CD4-positive, alpha-beta memory T cell (primary cell): ENCODE data around the gene BPIFB6. TPM values are rescaled to one million over a fixed set of nuclear protein-coding genes. Genes with fewer than 3 reads are reported as not detected.

Experiments
- CTCF ChIA-PET: fragments of 350-600 bp; sonication (Branson Sonifier 250); formaldehyde crosslinking; loops from one replicate; lab custom pipeline; 2021; ENCODE audit warnings: inconsistent platforms; ENCODE audit not compliant: partially characterized antibody; lab: Charles Lee
- POLR2A ChIA-PET: fragments of 350-600 bp; sonication (Branson Sonifier 250); formaldehyde crosslinking; loops from one replicate; lab custom pipeline; 2021; ENCODE audit not compliant: partially characterized antibody; lab: Charles Lee
- DNase-seq, 5 donors: peaks; one replicate each; pipeline versions ENCODE4 v3.0.0 to v3.0.0-alpha.2; 2020 to 2022; ENCODE audit warnings: mixed read lengths in 1 of 5
- H3K27ac ChIP-seq: one replicate; pipeline ENCODE4 v1.7.0; 2013; ENCODE audit warnings: low read depth, low read length
- H3K27me3 ChIP-seq: 2 replicates; pipeline ENCODE4 v1.7.0; 2013; ENCODE audit warnings: mild to moderate bottlenecking, low read length, moderate library complexity; ENCODE audit not compliant: insufficient read depth
- H3K36me3 ChIP-seq: 2 replicates; pipeline ENCODE4 v1.7.0; 2013; ENCODE audit warnings: mild to moderate bottlenecking, low read length, moderate library complexity; ENCODE audit not compliant: insufficient read depth
- H3K4me1 ChIP-seq: 2 replicates; pipeline ENCODE4 v1.7.0; 2013; ENCODE audit warnings: mild to moderate bottlenecking, low read length, moderate library complexity; ENCODE audit not compliant: insufficient read depth
- H3K4me3 ChIP-seq, 2 donors: one replicate each; pipeline ENCODE4 v1.7.0; 2013; ENCODE audit warnings: low read length in 2 of 2, mild to moderate bottlenecking in 1 of 2
- H3K9me3 ChIP-seq, 2 donors: one replicate each; pipeline ENCODE4 v1.7.0; 2013; ENCODE audit warnings: low read length in 2 of 2, control low read depth in 1 of 2; ENCODE audit not compliant: control insufficient read depth in 1 of 2
- H3K27ac Mint-ChIP-seq, 7 donors: one replicate each; pipeline ENCODE4 v1.8.0; 2020 to 2021; ENCODE audit warnings: mixed read lengths in 7 of 7, mild to moderate bottlenecking in 6 of 7, inconsistent platforms in 3 of 7, moderate library complexity in 3 of 7
- H3K27me3 Mint-ChIP-seq, 2 donors: one replicate each; pipeline ENCODE4 v1.8.0; 2020 to 2021; ENCODE audit warnings: mixed read lengths in 2 of 2
- H3K36me3 Mint-ChIP-seq, 2 donors: one replicate each; pipeline ENCODE4 v1.8.0; 2020 to 2021; ENCODE audit warnings: mixed read lengths in 2 of 2, inconsistent platforms in 1 of 2, mild to moderate bottlenecking in 1 of 2
- H3K4me1 Mint-ChIP-seq, 4 donors: one replicate each; pipeline ENCODE4 v1.8.0; 2020 to 2021; ENCODE audit warnings: mixed read lengths in 4 of 4, mild to moderate bottlenecking in 1 of 4
- H3K4me3 Mint-ChIP-seq, 8 donors: one replicate each; pipeline ENCODE4 v1.8.0; 2020 to 2021; ENCODE audit warnings: mixed read lengths in 8 of 8, mild to moderate bottlenecking in 7 of 8, moderate library complexity in 6 of 8, inconsistent platforms in 3 of 8
- H3K9me3 Mint-ChIP-seq, 8 donors: one replicate each; pipeline ENCODE4 v1.8.0; 2020 to 2021; ENCODE audit warnings: mixed read lengths in 8 of 8, mild to moderate bottlenecking in 5 of 8, inconsistent platforms in 3 of 8, moderate library complexity in 1 of 8
- intact Hi-C: fragments of 100-400 bp; cut with micrococcal nuclease; formaldehyde crosslinking; loops from one replicate; pipeline ENCODE4 v1.15.1; 2023
- polyA plus RNA-seq, 2 donors: library from polyadenylated mRNA; unstranded; fragments of 300-500 nt; fragmentation: Illumina TruSeq; gene quantifications; one replicate each; pipeline ENCODE4 v1.2.3, GENCODE V29; 2021
- total RNA-seq, 2 experiments: library from RNA; stranded (reverse); gene quantifications; one replicate each; pipeline ENCODE4 v1.2.3, GENCODE V29; 2021

The BPIFB6 gene
- total and polyA plus RNA-seq, 4 experiments from 2014 or later: not detected

GRCh38 chr20:33059741-33060390 lies 28.4 kb downstream of the BPIFB6 start:
- no peaks in the 10 kb centered on the region for H3K9me3 Mint-ChIP-seq
- H3K27me3 Mint-ChIP-seq: no peaks in the 10 kb centered on the region
- Histone ChIP-seq H3K27ac (no peak overlapping the region), H3K27me3 (no peaks in the 10 kb centered on the region), H3K9me3 (no peaks in the 10 kb centered on the region), H3K4me1 (no peaks in the 10 kb centered on the region), H3K36me3 (no peaks in the 10 kb centered on the region), H3K4me3 (no peak overlapping the region)
- ChIA-PET POLR2A (no interaction called here), CTCF (no interaction called here)
- H3K27ac Mint-ChIP-seq: no peak overlapping the region
- no peaks in the 10 kb centered on the region for H3K36me3 Mint-ChIP-seq
- intact Hi-C loops: no loop called here
- H3K4me1 Mint-ChIP-seq: peaks cover 0 to 3% (median 2%) of the 10 kb centered on the region in 4 donors
- peak overlapping the region in 1 of 8 donors; percentile 36 for H3K4me3 Mint-ChIP-seq
- no peak for DNase-seq

DNA sequence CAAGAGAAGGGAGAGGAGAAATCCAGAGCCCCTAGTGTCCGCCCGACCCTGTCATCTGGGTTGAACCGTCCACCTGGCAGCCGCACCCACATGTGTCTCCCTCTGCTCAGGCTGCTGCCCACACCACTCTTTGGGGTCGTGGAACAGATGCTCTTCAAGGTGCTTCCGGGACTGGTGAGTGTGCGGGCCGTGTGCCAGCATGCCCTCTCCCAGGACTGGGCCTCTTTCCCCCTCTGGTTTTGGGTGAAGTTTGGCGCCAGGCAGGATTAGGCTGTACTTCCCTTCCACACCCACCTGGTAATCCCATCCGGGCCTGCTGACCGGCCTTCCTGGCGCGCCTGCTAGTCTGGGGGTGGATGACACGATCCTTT lies 30.2 kb downstream of the BPIFB6 start:
- no peak overlapping the region for H3K4me3 ChIP-seq
- Mint-ChIP-seq H3K4me3 (no peak overlapping the region), H3K27me3 (no peaks in the 10 kb centered on the region), H3K4me1 (peaks cover 0 to 7% (median under 1%) of the 10 kb centered on the region in 4 donors), H3K36me3 (no peaks in the 10 kb centered on the region), H3K27ac (no peak overlapping the region), H3K9me3 (no peaks in the 10 kb centered on the region)
- intact Hi-C loops: no loop called here
- H3K4me1 ChIP-seq: no peaks in the 10 kb centered on the region
- ChIA-PET CTCF (no interaction called here), POLR2A (no interaction called here)
- no peak for DNase-seq
- H3K9me3 ChIP-seq: no peaks in the 10 kb centered on the region
- H3K27ac ChIP-seq: no peak overlapping the region
- H3K36me3 ChIP-seq: no peaks in the 10 kb centered on the region
- H3K27me3 ChIP-seq: no peaks in the 10 kb centered on the region

DNA sequence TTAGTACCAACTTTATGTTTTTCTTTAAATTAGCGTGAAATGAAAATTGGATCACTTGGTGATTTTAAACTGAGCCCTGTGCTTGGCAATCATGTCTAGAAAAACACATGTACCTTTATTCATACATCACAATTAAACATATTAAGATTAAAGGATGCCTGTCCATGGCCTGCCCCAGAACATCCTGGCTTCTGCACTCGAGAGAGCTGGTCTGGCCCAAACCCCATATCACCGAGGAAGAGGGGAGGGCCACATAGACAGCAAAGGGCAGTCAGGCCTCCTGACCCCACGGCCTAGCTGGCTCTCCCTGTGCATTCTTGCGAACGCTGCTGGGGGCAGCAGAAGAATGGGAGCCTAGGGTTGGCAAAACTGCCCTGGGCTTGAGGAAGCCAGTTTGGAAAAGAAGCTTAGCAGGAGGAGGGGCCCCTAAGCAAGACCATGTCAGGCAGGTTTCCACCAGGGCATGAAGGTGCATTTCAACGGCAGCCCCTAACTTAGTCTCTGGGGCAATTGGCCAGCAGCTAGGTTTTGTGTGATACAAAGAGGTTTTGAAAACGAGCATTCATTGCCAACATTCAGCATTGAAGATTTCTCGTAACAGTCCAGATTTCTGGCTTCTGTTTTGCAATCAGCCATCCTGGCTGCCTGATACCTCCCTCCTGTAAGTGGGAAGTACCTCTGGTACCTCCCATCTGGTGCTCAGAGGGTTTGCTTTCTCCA lies 30.8 kb downstream of the BPIFB6 start:
- no peaks in the 10 kb centered on the region for H3K27me3 ChIP-seq
- H3K36me3 ChIP-seq: no peaks in the 10 kb centered on the region
- intact Hi-C loops: no loop called here
- H3K9me3 ChIP-seq: no peaks in the 10 kb centered on the region
- no peaks in the 10 kb centered on the region for H3K36me3 Mint-ChIP-seq
- no peak overlapping the region for H3K27ac Mint-ChIP-seq
- no peaks in the 10 kb centered on the region for H3K9me3 Mint-ChIP-seq
- H3K4me1 Mint-ChIP-seq: peaks cover 0 to 4% (median under 1%) of the 10 kb centered on the region in 4 donors
- no peaks in the 10 kb centered on the region for H3K27me3 Mint-ChIP-seq
- no peak for DNase-seq
- H3K4me1 ChIP-seq: no peaks in the 10 kb centered on the region
- POLR2A ChIA-PET: no interaction called here
- H3K27ac ChIP-seq: no peak overlapping the region
- H3K4me3 ChIP-seq: no peak overlapping the region
- CTCF ChIA-PET: no interaction called here
- no peak overlapping the region for H3K4me3 Mint-ChIP-seq

- no peak overlapping the region for H3K4me3 ChIP-seq
- no peaks in the 10 kb centered on the region for H3K27me3 ChIP-seq
- ChIA-PET CTCF (no interaction called here), POLR2A (no interaction called here)
- H3K9me3 Mint-ChIP-seq: no peaks in the 10 kb centered on the region
- H3K27ac Mint-ChIP-seq: no peak overlapping the region
- peaks cover under 1 to 4% (median 2%) of the 10 kb centered on the region in 4 donors for H3K4me1 Mint-ChIP-seq
- DNase-seq: no peak
- H3K36me3 ChIP-seq: no peaks in the 10 kb centered on the region
- no peaks in the 10 kb centered on the region for H3K36me3 Mint-ChIP-seq
- no peaks in the 10 kb centered on the region for H3K27me3 Mint-ChIP-seq
- intact Hi-C loops: no loop called here
- H3K9me3 ChIP-seq: no peaks in the 10 kb centered on the region
- H3K4me3 Mint-ChIP-seq: no peak overlapping the region
- H3K4me1 ChIP-seq: no peaks in the 10 kb centered on the region
- H3K27ac ChIP-seq: no peak overlapping the region
Observed at GRCh38 chr20:33062825-33063149, 31.3 kb downstream of the BPIFB6 start.

- no peak overlapping the region for H3K4me3 Mint-ChIP-seq
- Histone ChIP-seq H3K27me3 (no peaks in the 10 kb centered on the region), H3K4me1 (no peaks in the 10 kb centered on the region), H3K27ac (no peak overlapping the region), H3K9me3 (no peaks in the 10 kb centered on the region), H3K36me3 (no peaks in the 10 kb centered on the region), H3K4me3 (no peak overlapping the region)
- POLR2A ChIA-PET: no interaction called here
- H3K36me3 Mint-ChIP-seq: no peaks in the 10 kb centered on the region
- CTCF ChIA-PET: no interaction called here
- intact Hi-C loops: no loop called here
- no peaks in the 10 kb centered on the region for H3K9me3 Mint-ChIP-seq
- H3K27ac Mint-ChIP-seq: peak overlapping the region in 3 of 7 donors; percentile 36 to 78 (median 42)
- DNase-seq: no peak
- H3K4me1 Mint-ChIP-seq: peaks cover 5 to 9% (median 7%) of the 10 kb centered on the region in 4 donors
- no peaks in the 10 kb centered on the region for H3K27me3 Mint-ChIP-seq
Observed at GRCh38 chr20:33063271-33063670, 31.8 kb downstream of the BPIFB6 start.

GRCh38 chr20:33064572-33065287 lies 33.3 kb downstream of the BPIFB6 start:
- H3K4me1 ChIP-seq: no peaks in the 10 kb centered on the region
- POLR2A ChIA-PET: no interaction called here
- DNase-seq: no peak
- intact Hi-C loops: no loop called here
- H3K36me3 ChIP-seq: no peaks in the 10 kb centered on the region
- no peaks in the 10 kb centered on the region for H3K27me3 Mint-ChIP-seq
- no peak overlapping the region for H3K27ac Mint-ChIP-seq
- H3K9me3 ChIP-seq: no peaks in the 10 kb centered on the region
- H3K4me1 Mint-ChIP-seq: peaks cover 6 to 11% (median 10%) of the 10 kb centered on the region in 4 donors
- CTCF ChIA-PET: no interaction called here
- H3K36me3 Mint-ChIP-seq: no peaks in the 10 kb centered on the region
- no peak overlapping the region for H3K4me3 Mint-ChIP-seq
- no peak overlapping the region for H3K4me3 ChIP-seq
- no peak overlapping the region for H3K27ac ChIP-seq
- H3K9me3 Mint-ChIP-seq: no peaks in the 10 kb centered on the region
- no peaks in the 10 kb centered on the region for H3K27me3 ChIP-seq

DNA sequence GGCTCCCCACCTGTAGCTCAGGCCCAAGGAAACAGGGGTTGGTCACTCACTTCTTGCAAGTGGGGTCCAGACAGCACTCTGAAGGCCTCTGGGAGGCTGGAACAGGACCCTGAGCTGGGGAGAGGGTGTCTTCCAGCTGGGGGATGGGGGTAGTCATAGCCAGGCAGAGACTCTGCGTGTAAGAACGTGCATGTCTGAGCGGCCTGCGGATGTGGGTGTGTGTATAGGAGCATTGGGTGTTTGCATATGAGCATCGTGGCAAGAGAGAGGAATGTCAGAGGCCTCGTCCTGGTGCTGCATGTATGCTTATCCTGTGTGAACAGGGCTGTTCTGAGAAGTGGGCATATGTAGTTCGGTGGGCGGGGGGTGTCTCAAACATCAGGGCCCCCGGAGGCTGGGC lies 34.3 kb downstream of the BPIFB6 start:
- H3K4me3 ChIP-seq: no peak overlapping the region
- Mint-ChIP-seq H3K4me1 (peaks cover 6 to 13% (median 10%) of the 10 kb centered on the region in 4 donors), H3K27me3 (no peaks in the 10 kb centered on the region), H3K36me3 (no peaks in the 10 kb centered on the region), H3K4me3 (no peak overlapping the region), H3K27ac (no peak overlapping the region), H3K9me3 (no peaks in the 10 kb centered on the region)
- intact Hi-C loops: no loop called here
- ChIA-PET POLR2A (no interaction called here), CTCF (no interaction called here)
- DNase-seq: no peak
- H3K27me3 ChIP-seq: no peaks in the 10 kb centered on the region
- no peaks in the 10 kb centered on the region for H3K4me1 ChIP-seq
- H3K9me3 ChIP-seq: no peaks in the 10 kb centered on the region
- H3K36me3 ChIP-seq: no peaks in the 10 kb centered on the region
- H3K27ac ChIP-seq: no peak overlapping the region
